Mesendoderm (in vitro differentiated cells): Measurements from ENCODE around the gene CENPP.

Experiments used
- DNase-seq: peaks from one replicate; pipeline ENCODE4 v3.0.0; 2013
- H2AK5ac ChIP-seq: 2 replicates; pipeline ENCODE4 v1.6.1; 2013; ENCODE audit warnings: low read length, inconsistent platforms
- H2BK120ac ChIP-seq: 2 replicates; pipeline ENCODE4 v1.6.1; 2013; ENCODE audit warnings: low read depth, mild to moderate bottlenecking, low read length, moderate library complexity, mixed read lengths
- H2BK15ac ChIP-seq: replicated peaks from 2 replicates; pipeline ENCODE4 v1.6.1; 2013; ENCODE audit warnings: low read depth, mild to moderate bottlenecking, moderate library complexity
- H2BK5ac ChIP-seq: 2 replicates; pipeline ENCODE4 v1.6.1; 2013; ENCODE audit warnings: low read length, inconsistent platforms
- H3K18ac ChIP-seq: 2 replicates; pipeline ENCODE4 v1.6.1; 2013; ENCODE audit warnings: mild to moderate bottlenecking, low read length, mixed read lengths
- H3K23ac ChIP-seq: one replicate; pipeline ENCODE4 v1.6.1; 2013; ENCODE audit warnings: low read length
- H3K27ac ChIP-seq: 2 replicates; pipeline ENCODE4 v1.5.1; 2013; ENCODE audit warnings: low read depth, mild to moderate bottlenecking, inconsistent platforms, low read length, moderate library complexity
- H3K27me3 ChIP-seq: 2 replicates; pipeline ENCODE4 v1.6.1; 2013; ENCODE audit warnings: low read length, control low read depth, mild to moderate bottlenecking, inconsistent platforms; ENCODE audit not compliant: insufficient read depth, poor library complexity
- H3K36me3 ChIP-seq: 2 replicates; pipeline ENCODE4 v1.6.1; 2013; ENCODE audit warnings: low read length, inconsistent platforms; ENCODE audit not compliant: control insufficient read depth, insufficient read depth
- H3K4ac ChIP-seq: one replicate; pipeline ENCODE4 v1.6.1; 2013; ENCODE audit warnings: low read depth, mild to moderate bottlenecking, low read length, moderate library complexity
- H3K4me1 ChIP-seq: 2 replicates; pipeline ENCODE4 v1.6.1; 2013; ENCODE audit warnings: low read depth, low read length, inconsistent platforms; ENCODE audit not compliant: control insufficient read depth
- H3K4me2 ChIP-seq: 2 replicates; pipeline ENCODE4 v1.6.1; 2013; ENCODE audit warnings: low read length
- H3K4me3 ChIP-seq: 2 replicates; pipeline ENCODE4 v1.5.1; 2013; ENCODE audit warnings: mild to moderate bottlenecking, low read length
- H3K56ac ChIP-seq: one replicate; pipeline ENCODE4 v1.6.1; 2013; ENCODE audit warnings: low read length
- H3K79me1 ChIP-seq: 2 replicates; pipeline ENCODE4 v1.6.1; 2013; ENCODE audit warnings: low read length, inconsistent platforms
- H3K79me2 ChIP-seq: 2 replicates; pipeline ENCODE4 v1.6.1; 2013; ENCODE audit warnings: mild to moderate bottlenecking, low read length; ENCODE audit not compliant: control insufficient read depth, insufficient read depth
- H3K9ac ChIP-seq: 2 replicates; pipeline ENCODE4 v1.6.1; 2013; ENCODE audit warnings: low read length, inconsistent platforms
- H4K5ac ChIP-seq: one replicate; pipeline ENCODE4 v1.6.1; 2013; ENCODE audit warnings: low read length
- H4K8ac ChIP-seq: one replicate; pipeline ENCODE4 v1.6.1; 2013; ENCODE audit warnings: low read depth, mild to moderate bottlenecking, control low read depth, low read length, moderate library complexity
- WGBS: extraction: QIAGEN DNeasy Blood & Tissue Kit; methylation state at CpG from one replicate; pipeline ENCODE4 v1.1.7; 2013; ENCODE audit warnings: low lambda C conversion rate, missing lambda C conversion rate; ENCODE audit not compliant: insufficient coverage; ENCODE audit errors: extremely low coverage; 5-methylcytosine and 5-hydroxymethylcytosine counted together

The CENPP gene

GRCh38 chr9:92634712-92635605 lies 309.2 kb downstream of the CENPP start:
- Histone ChIP-seq H2BK120ac (no peak overlapping the region), H4K8ac (no peak overlapping the region), H3K4me1 (no peaks in the 10 kb centered on the region), H3K56ac (no peak overlapping the region), H2BK15ac (no peak overlapping the region), H3K18ac (no peak overlapping the region), H3K36me3 (peaks cover 5% of the 10 kb centered on the region), H2BK5ac (no peak overlapping the region), H3K79me2 (no peaks in the 10 kb centered on the region), H3K4me2 (no peak overlapping the region), H3K27me3 (no peaks in the 10 kb centered on the region), H4K5ac (no peak overlapping the region), H3K4ac (no peak overlapping the region), H3K4me3 (no peak overlapping the region), H3K27ac (no peak overlapping the region), H3K9ac (no peak overlapping the region), H3K23ac (no peak overlapping the region), H3K79me1 (no peaks in the 10 kb centered on the region), H2AK5ac (no peak overlapping the region)
- peak; percentile 87 for DNase-seq
- no CpG with 5 or more reads among the region's 35 CpGs for WGBS

- no peak overlapping the region for H3K4me3 ChIP-seq
- DNase-seq, result no peak
- no peak overlapping the region for H2BK120ac ChIP-seq
- no peaks in the 10 kb centered on the region for H3K27me3 ChIP-seq
- H3K27ac ChIP-seq, result no peak overlapping the region
- no peak overlapping the region for H3K23ac ChIP-seq
- H3K56ac ChIP-seq, result no peak overlapping the region
- no peak overlapping the region for H3K4ac ChIP-seq
- H4K8ac ChIP-seq, result no peak overlapping the region
- H2BK5ac ChIP-seq, result no peak overlapping the region
- no peak overlapping the region for H3K18ac ChIP-seq
- no peak overlapping the region for H2AK5ac ChIP-seq
- no CpG with 5 or more reads among the region's 4 CpGs for WGBS
- H3K4me1 ChIP-seq, result no peaks in the 10 kb centered on the region
- H4K5ac ChIP-seq, result no peak overlapping the region
- no peak overlapping the region for H2BK15ac ChIP-seq
- H3K4me2 ChIP-seq, result no peak overlapping the region
- no peaks in the 10 kb centered on the region for H3K79me2 ChIP-seq
- no peaks in the 10 kb centered on the region for H3K79me1 ChIP-seq
- peaks cover 7% of the 10 kb centered on the region for H3K36me3 ChIP-seq
- H3K9ac ChIP-seq, result no peak overlapping the region
These were observed 310.0 kb downstream of the CENPP start for GRCh38 chr9:92635760-92636159.

GRCh38 chr9:92636627-92637026 lies 310.9 kb downstream of the CENPP start:
- Histone ChIP-seq H3K56ac (no peak overlapping the region), H3K79me2 (no peaks in the 10 kb centered on the region), H3K36me3 (peaks cover 5% of the 10 kb centered on the region)

GRCh38 chr9:92637326-92637725 lies 311.6 kb downstream of the CENPP start:
- Histone ChIP-seq H2BK120ac (no peak overlapping the region), H3K4me2 (no peak overlapping the region), H3K4me3 (no peak overlapping the region), H3K79me1 (no peaks in the 10 kb centered on the region), H3K27ac (no peak overlapping the region), H4K5ac (no peak overlapping the region), H3K4ac (no peak overlapping the region), H3K9ac (no peak overlapping the region), H3K56ac (no peak overlapping the region), H3K36me3 (peaks cover 4% of the 10 kb centered on the region), H3K27me3 (no peaks in the 10 kb centered on the region), H2AK5ac (no peak overlapping the region), H3K23ac (no peak overlapping the region), H2BK15ac (no peak overlapping the region), H4K8ac (no peak overlapping the region), H2BK5ac (no peak overlapping the region), H3K79me2 (no peaks in the 10 kb centered on the region), H3K4me1 (no peaks in the 10 kb centered on the region), H3K18ac (no peak overlapping the region)
- no CpG with 5 or more reads among the region's 7 CpGs for WGBS
- DNase-seq, result no peak

More at GRCh38 chr9:92636627-92637026, 310.9 kb downstream of the CENPP start:
- no peak for DNase-seq
- H2BK5ac ChIP-seq, result no peak overlapping the region
- no peak overlapping the region for H3K27ac ChIP-seq
- no CpG with 5 or more reads among the region's 3 CpGs for WGBS
- no peaks in the 10 kb centered on the region for H3K4me1 ChIP-seq
- H3K4me2 ChIP-seq, result no peak overlapping the region
- no peak overlapping the region for H2BK120ac ChIP-seq
- no peaks in the 10 kb centered on the region for H3K79me1 ChIP-seq
- H2BK15ac ChIP-seq, result no peak overlapping the region
- H3K4me3 ChIP-seq, result no peak overlapping the region
- H3K27me3 ChIP-seq, result no peaks in the 10 kb centered on the region
- H3K23ac ChIP-seq, result no peak overlapping the region
- H3K4ac ChIP-seq, result no peak overlapping the region
- H2AK5ac ChIP-seq, result no peak overlapping the region
- H4K5ac ChIP-seq, result no peak overlapping the region
- H3K9ac ChIP-seq, result no peak overlapping the region
- no peak overlapping the region for H4K8ac ChIP-seq
- no peak overlapping the region for H3K18ac ChIP-seq

- Histone ChIP-seq H2BK5ac (no peak overlapping the region), H4K5ac (no peak overlapping the region), H3K36me3 (peaks cover 4% of the 10 kb centered on the region), H3K27ac (no peak overlapping the region), H3K4me1 (no peaks in the 10 kb centered on the region), H3K4me2 (no peak overlapping the region), H2BK15ac (no peak overlapping the region), H3K23ac (no peak overlapping the region), H2BK120ac (no peak overlapping the region), H3K79me1 (no peaks in the 10 kb centered on the region), H3K79me2 (no peaks in the 10 kb centered on the region), H3K4ac (no peak overlapping the region), H4K8ac (no peak overlapping the region), H3K4me3 (no peak overlapping the region), H2AK5ac (no peak overlapping the region), H3K27me3 (no peaks in the 10 kb centered on the region), H3K56ac (no peak overlapping the region), H3K18ac (no peak overlapping the region), H3K9ac (no peak overlapping the region)
- DNase-seq, result no peak
- no CpG with 5 or more reads among the region's 26 CpGs for WGBS
These were observed 312.3 kb downstream of the CENPP start for GRCh38 chr9:92637886-92638620.
